ENCODE data around the gene TRMT2A.
A peak's percentile ranks its signal among the peaks of the same experiment; 100 is the strongest.

Gene TRMT2A

DNA sequence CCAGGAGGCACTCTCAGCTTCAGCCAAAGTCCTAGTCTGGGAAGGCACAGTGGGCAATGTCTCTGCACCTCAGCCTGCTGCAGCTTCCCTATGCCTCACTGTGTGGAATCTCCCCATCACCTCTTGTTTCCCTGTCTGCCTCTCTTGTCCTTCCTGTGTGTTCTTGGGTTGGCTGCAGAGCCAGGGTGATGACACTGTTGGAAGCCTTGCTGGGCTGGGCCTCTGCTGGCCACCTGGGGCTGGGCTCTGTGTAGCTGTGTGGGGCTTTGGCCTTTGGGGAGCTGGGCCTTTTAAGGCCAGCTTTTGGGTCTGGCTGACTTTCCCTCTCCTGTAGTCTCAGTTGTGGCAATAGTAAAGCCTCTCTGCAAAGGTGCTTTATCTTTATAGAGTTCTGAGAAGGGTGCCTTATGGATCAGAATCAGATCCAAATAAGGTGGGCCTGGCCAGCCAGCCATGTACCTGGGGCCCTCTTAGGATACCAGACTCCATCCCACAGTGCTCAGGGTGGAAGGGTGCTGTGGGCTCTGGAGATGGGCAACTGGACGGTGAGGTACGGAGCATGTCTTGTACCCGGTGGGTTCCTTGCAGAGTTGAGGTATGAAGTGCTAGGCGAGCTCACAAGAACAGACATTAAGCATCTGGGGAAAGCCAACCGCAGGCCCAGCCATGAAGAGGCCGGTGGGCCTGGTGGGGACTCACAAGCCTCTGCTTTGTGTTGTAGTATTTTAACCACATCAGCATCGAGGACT is 11.4 kb downstream of the TRMT2A start:
- no peak for DNase-seq

DNA sequence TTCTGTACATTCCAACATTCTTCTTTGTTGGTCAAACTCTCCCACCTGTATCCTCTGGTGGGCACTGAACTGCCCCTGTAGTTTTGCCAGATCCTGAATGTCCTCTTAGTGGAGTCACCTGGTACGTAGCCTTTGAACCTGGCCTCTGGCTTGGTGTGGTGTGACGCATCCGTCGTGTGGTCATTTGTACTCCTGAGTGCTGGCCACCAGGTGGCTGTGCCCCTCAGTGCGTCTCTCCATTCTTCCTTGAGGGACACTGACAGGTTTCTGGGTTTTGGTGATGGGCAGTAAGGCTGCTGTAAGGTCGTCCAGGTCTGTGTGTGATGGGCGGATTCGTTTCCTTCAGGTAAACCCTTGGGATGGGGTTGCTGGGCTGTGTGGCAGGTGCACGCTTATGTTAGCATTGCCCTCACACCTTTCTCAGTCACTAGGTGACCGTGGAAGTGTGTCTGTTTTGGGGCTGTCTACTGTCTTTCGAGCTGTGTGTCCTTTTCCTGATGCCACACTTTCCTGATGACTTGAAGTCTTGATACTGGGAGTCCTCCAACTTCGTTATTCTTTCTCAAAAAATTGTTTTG is 14.7 kb downstream of the TRMT2A start:
- DNase-seq: no peak

DNA sequence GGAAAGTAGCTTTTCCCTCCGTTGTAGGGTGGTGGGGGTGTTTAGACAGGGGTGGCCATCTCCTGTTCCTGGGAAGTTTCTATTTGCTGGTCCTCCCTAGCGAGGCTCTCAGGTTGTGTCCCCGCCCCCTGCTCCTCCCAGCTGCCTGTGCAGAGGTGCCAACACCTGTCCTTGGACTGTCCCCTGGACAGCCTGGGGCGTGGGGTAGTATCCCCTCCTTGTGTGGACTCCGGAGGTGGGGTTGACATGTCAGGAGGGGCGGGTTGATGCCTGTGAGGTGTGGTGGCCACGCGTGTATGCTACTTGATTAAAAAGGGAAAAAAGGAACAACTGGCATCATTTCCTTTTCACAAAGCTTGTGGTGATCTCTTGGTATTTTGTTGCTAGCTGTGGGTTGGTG is 15.4 kb downstream of the TRMT2A start:
- no peak for DNase-seq

DNA sequence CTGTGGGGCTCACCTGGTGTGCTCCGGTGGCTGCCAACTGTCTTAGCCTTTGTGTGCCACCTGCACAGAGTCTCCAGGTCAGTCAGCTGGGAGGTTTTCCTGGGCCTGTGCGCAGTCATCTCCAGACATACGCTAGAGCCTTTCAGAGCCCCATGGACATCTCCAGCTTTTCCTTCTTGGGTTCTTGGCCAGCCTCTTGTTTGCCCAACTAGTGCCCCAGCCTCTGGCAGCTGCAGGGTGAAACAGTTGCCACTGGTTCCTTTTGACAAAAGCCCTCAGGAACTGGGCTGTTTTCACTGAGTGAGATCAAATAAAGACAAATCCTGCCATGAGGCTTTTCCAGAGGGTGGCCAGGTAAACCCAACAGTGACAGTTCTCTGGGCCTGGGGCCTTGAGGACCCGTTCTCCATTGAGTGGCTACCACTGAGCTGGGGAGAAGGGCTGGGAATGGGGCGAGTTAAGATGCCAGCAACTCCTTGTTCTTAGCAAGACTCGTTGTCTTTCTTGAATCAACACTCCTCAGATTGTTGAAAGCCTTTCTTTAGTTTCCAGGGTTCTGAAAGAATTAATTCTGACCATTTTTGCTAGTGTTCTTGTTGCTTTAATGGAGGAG is 17.8 kb downstream of the TRMT2A start:
- no peak for DNase-seq

DNA sequence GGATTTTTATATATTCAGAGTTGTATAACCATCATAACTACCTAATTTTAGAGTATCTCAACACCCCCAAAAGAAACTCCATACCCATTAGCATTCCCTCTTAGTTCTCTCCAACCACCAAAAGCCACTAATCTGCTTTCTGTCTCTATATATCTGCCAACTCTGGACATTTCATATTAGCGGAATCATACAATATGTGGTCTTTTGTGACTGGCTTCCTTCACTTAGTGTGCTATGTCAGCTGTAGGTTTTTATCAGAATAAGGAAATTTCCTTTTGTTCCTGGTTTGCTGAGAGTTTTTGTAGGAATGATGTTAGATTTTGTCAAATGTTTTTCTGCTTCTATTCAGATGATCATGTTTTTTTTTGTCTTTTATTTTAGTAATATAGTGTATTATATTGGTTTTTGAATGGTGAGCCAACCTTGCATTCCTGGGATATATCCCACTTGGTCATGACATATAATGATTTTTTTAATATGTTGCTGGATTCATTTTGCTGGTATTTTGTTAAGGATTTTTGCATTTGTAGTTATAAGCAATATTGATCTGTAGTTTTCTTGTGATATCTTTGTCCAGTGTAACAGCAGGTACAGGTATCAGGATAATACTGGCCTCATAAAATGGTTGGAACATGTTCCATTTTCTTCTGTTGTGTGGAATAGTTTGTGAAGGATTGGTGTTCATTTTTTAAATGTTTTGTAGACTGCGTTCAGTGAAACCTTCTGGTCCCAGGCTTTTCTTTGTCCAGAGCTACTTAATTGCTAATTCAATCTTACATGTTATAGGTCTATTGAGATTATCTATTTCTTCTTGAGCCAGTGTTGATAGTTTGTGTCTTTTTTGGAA is 20.2 kb downstream of the TRMT2A start:
- no peak for DNase-seq

DNA sequence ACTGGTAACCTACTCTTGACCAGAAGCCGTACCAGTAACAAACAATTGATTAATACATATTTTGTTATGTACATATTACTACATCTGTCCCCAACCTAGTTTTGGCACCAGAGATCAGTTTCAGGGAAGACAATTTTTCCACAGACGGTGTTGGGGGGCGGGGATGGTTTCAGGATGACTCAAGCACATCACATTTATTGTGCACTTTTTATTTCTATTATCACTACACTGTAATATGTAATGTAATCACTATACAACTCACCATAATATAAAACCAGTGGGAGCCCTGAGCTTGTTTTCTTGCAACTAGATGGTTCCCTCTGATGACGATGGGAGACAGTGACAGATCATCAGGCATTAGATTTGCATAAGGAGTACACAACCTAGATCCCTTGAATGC is 21.5 kb downstream of the TRMT2A start:
- DNase-seq: peak; percentile 44

DNA sequence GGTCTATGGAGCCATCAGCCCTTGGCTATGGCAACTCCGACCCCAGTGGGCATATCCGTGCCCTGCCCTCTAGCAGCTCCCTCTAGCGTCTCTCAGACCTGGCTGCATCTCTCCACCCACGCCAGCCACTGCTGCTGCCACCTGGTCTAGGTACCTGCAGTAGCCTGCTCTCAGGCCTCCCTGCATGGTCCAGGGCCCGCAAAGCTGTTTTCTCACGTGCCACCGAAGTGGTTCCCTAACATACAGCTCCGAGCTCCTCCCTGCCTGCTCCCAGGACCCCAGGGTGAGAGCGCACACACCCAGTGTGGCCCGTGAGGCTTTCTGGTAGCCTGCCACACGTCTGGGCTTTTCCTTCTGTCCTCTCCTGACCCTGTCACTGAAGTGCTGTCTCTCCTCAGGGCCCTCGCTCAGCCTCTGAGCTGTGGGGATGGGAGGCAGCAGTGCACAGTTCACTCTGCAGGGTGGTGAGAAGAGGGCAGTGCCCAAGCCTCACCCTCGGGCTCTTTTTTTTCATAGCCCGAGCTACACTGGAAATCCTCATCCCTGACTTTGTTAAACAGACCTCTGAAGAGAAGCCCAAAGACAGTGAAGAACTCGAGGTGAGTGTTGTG is 22.7 kb downstream of the TRMT2A start:
- DNase-seq: no peak

DNA sequence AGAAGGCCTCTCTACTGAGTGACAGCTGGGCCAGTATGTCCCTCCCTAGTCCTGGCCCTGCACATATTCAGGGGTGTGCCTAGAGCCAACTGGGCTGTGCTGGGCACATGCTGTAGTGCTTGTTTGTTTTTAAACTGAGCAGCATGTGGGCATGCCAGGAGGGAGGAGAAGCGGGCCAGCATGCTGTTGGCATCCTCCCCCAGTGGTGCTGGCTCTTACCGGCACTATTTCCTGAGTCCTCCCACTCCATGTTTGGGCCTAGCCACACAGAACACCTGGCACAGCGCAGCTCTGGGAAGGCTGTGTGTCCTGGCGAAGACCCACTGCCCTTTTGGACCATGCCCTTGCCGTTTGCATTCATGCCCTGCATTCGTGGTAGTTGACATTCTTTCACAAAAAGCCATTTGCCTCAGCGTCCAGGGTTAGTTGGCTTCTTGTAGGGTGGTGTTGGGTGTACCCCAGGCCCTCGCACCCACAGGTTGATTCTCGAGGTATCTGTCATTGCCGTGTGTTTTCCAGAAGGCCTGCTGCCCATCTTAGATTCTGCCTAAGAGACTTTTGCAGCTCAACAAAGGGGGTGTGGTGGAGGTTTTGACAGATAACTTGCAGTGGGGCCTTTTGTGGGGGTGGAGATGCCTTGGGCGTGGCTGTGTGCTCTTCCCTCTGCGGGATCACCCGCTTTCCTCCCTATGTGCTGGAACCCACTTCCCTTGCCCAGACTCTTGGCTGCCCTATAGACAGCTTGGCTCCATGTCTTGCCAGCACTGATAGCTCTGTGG is 23.4 kb downstream of the TRMT2A start:
- no peak for DNase-seq

DNA sequence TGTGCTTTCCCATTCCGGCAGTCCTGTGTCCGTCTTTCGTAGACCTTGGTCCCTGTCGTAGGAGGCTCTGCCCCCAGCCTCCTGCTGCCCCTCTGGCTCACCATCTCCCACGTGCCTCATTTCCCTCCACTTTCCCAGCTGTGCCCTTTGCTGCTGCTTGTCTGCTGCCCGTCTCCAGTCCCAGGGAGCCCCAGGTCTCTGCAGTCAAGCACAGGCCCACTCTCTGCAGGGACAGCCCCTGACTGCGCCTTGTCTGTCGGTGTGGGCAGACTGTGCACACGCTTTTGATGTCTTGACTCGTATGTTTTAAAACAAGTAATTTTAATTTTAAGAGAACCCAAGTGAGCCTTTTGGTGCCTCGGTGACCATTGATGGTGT is 24.6 kb downstream of the TRMT2A start:
- DNase-seq: no peak

DNA sequence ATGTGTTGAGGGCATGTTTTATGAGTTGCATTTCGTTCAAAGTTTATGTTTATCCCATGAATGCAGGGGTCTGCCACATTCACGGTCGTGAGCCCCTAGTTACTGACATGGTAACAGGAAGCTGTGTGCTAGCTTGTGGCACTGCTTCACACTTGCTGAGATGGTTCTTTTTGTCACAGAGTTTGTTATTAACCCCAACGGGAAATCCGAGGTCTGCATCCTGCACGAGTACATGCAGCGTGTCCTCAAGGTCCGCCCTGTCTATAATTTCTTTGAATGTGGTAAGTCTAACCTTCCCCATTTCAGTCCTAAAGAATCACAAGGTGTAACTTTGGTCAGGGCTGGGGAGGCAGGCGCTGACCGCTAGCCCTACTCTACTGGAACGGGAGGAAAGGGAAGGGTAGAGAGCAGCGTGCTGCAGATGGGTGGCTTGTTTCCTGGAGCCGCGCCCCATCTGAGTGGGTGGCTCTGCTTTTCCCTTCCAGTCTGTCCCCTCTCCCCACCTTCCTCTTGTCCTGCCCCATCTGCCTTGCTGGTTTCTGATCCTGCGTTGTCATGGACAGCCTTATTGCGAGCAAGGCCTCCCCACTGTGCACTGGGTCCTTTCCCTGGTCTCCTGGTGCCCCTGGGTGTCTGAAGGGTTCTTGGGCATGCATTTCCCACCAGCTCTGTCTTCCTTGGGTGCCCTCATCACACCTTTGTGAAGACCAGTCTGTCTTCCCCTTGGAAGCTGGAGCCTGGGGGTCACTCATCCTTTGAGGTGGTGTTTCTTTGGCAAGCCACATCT is 25.1 kb downstream of the TRMT2A start:
- DNase-seq: no peak

DNA sequence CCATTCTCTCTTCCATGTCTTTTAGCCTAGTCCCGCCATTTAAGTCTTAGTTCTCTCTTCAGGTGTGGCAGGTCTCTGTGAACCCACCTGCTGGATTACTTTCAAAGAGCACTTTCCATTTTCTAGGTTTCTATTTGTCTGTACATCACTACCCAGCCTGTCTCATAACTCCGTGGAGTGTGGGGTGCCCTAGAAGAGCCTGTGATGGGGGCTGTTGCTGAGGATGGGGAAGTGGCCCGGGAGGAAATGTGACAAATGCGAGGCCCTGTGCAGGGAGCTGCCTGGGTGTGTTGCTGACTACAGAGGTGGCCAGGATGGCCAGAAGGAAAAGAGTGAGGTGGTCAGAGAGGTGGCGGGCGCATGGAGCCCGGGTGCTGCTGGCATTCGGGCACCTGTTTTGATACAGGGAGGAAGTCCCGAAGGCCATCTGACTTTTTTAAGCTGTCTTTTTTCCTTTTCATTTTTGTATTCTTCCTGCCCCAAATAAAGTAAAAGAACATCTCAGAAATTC is 26.2 kb downstream of the TRMT2A start:
- no peak for DNase-seq

DNA sequence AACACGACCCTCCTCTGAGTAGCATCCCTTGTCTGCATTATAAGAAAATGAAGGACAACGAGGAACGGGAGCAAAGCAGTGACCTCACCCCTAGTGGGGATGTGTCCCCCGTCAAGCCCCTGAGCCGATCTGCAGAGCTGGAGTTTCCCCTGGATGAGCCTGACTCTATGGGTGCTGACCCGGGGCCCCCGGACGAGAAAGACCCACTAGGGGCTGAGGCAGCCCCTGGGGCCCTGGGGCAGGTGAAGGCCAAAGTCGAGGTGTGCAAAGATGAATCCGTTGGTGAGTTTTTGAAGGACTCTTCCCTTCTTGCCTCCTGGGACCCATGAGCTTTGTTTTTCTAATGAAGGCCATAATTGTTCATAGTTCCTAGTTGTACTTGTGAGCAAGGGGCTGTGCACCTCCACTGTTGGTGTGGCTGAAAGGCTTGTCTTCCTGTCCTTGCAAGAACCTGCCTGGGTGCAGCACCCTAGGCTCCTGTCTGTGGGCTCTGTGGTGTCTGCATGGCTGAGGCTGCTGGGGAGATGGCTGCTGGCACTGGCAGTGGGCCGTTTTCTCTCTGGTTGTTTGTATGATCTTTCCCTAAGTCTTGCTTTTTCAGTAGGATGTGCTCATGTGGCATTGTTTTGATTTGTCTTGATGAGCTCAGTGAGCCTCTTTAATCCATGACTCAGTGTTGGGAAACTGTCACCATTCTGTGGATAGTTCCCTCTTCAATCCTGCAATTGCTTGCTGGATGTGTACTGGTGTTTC is 26.9 kb downstream of the TRMT2A start:
- DNase-seq: no peak

DNA sequence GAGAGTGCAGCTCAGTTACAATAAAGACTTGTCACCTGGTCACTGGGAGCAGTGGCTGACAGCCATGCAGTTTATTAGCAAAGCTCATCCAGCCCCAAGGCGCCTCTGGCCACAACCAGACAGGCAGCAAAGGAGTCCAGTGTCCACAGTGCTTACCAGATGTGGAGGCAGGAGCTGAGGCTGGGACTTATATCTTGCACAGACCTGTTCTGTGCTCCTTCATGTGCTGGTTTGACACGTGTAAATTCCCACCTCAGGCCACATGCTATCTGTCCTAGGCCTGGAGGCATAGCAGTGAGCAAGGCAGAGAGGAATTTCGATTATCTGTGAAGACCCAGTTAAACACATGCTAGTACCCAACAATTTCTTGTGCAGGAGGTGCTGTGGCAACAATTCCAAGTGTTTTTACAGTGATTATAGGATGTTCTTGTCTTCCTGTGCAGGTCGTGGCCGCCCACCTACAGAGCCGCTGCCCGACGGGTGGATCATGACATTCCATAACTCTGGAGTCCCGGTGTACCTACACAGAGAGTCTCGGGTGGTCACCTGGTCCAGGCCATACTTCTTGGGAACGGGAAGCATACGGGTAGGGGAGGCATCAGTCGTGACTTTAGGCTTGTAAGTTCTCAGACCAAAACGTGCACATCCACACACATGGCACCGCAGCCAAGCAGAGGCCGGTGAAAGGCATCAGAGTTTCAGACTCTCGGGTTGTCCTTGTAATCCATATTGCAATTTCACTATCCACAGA is 27.6 kb downstream of the TRMT2A start:
- no peak for DNase-seq

DNA sequence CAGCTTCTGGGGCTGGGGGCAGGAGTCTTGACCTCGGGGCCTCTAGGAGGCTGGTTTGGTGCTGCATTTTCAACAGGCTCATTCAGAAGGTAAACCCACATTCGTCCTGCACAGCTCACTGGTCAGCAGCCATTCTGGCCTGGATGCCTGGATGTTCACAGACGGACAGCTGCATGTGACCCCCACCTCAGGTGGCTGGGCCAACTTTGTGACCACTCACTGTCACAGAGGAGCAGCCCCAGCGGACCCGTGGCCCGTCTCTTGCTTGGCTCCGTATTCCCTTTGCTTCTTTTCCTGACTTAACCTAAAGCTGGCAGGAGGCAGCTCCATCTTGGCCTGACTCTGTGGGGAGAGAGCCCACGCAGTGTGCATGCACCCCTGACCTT is 28.8 kb downstream of the TRMT2A start:
- no peak for DNase-seq

DNA sequence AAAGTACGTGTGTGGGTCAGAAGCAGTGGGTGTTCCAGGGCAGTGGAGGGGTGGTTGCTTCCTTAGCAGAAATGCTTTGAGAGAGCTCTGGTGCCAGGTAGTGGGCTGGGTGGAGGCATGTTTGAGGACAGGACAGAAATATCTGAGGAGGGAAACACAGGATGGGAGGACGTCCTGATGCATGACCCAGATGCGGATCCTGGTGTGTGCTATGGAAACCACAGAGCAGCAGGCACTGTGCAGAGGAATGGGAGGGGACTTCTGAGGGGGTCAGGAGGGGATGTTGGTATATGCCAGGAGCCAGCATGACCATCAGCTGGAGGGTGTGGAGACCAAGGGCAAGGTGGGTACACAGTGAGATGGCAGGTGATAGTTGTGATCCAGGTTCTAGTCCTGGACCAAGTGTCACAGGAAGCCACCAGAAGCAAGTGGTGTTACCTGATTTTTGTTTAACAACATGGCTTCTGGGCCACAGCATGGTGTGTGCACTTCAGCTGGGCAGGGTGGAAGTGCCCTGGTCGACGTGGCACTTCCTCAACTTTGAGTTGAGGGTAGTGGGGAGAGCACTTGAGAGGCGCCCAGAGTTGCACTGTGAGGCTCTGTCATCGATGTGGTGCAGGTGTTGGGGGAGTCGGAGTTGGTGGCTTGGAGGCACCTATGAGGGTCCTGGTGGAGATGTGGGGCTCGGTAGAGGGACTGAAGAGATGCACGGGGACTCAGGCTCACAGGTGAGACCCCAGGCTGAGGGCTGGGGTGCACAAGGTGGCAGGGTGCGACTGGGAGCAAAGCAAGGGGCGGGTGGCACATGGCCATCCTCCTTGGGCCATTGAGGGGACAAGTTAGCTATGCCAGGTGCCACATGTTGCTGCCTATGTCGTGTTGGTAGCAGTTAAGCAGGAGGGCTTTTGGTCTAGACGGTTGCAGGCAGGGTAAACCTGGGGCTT is 29.4 kb downstream of the TRMT2A start:
- no peak for DNase-seq

DNA sequence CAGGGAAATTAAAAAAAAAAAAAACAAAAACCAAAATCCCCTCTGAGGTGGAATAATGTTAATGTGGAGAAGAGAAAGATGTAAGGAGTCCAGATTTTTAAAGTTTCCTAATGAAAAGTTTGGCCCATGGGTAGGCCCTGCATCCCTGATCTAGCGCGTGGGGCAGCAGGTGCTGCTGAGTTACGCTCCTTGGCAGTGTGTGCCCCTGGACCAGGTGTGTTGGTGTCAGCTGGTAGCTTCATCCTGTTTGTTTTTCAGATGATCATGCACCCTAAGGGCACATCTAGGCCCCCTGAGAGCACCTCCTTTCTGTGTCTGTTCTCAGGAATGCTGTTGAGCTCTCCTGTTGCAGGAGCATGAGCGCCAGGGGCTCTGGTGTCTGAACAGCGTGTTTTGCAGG is 30.3 kb downstream of the TRMT2A start:
- no peak for DNase-seq

DNA sequence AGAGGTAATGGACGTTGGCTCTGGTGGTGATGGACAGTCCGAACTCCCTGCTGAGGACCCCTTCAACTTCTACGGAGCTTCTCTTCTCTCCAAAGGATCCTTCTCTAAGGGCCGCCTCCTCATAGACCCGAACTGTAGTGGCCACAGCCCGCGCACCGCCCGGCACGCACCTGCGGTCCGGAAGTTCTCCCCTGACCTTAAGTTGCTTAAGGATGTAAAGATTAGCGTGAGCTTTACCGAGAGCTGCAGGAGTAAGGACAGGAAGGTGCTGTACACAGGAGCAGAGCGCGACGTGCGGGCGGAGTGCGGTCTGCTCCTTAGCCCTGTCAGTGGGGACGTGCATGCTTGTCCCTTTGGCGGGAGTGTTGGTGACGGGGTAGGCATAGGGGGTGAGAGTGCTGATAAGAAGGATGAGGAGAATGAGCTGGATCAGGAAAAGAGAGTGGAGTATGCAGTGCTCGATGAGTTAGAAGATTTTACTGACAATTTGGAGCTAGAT is 30.9 kb downstream of the TRMT2A start:
- DNase-seq: no peak

DNA sequence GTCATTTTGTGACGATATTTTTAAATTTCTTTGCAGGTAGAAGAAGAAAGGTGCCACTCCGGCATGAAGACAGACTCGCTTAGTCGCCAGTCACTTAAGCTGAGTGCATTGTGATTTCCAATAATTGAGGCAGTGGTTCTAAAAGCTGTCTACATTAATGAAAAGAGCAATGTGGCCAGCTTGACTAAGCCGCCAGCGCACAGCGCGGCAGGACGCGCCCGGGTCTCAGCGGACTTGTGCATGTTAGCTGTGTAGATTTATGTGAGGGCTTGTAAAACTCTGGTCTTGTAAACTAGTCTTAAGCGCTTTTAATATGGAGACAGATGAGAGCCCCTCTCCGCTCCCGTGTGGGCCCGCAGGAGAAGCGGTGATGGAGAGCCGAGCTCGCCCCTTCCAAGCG is 31.4 kb downstream of the TRMT2A start:
- no peak for DNase-seq

Measured in stimulated activated CD4-positive, alpha-beta T cell treated with anti-CD3 and anti-CD28 coated beads, Interleukin-4, amount 100 ng/mL, for 24 hours (primary cell).